Esophagus squamous epithelium (tissue), 5 donors: ENCODE measurements around the gene CSF2RB. TPM values are rescaled to one million over a fixed set of nuclear protein-coding genes. Genes with fewer than 3 reads are reported as not detected.

Experiments
- DNase-seq: peaks from one replicate; lab custom pipeline; 2025; lab: John Stamatoyannopoulos, UW
- H3K27ac ChIP-seq, 4 donors: fragments of 200-600 bp; sonication (generic); one replicate each; pipeline ENCODE4 v1.5.1; 2016 to 2019; ENCODE audit warnings: mild to moderate bottlenecking in 1 of 4
- H3K27me3 ChIP-seq, 4 donors: fragments of 200-600 bp; sonication (generic); 1 replicate in 3 of 4; 2 replicates in 1 of 4; pipeline versions ENCODE4 v1.5.1 to v1.6.0; 2017 to 2021; ENCODE audit warnings: antibody characterized with exemption in 1 of 4
- H3K36me3 ChIP-seq, 3 donors: fragments of 200-600 bp; sonication (generic); one replicate each; pipeline ENCODE4 v1.5.1; 2016 to 2019
- H3K4me1 ChIP-seq, 3 donors: fragments of 200-600 bp; sonication (generic); one replicate each; pipeline ENCODE4 v1.5.1; 2017 to 2019
- H3K4me3 ChIP-seq, 4 donors: fragments of 200-600 bp; sonication (generic); 1 replicate in 3 of 4; 2 replicates in 1 of 4; pipeline ENCODE4 v1.5.1; 2016 to 2019; ENCODE audit warnings: mild to moderate bottlenecking in 2 of 4, moderate library complexity in 1 of 4
- H3K9me3 ChIP-seq, 3 donors: fragments of 200-600 bp; sonication (generic); one replicate each; pipeline ENCODE4 v1.5.1; 2016 to 2019
- CTCF ChIP-seq, 6 experiments: fragments of 450-650 bp in 4 of 6; fragments of 200-600 bp in 2 of 6; sonication (generic) in 2 of 6; IDR thresholded peaks; one replicate each; pipeline ENCODE4 v1.5.1; 2016 to 2019; ENCODE audit warnings: antibody characterized with exemption in 6 of 6, mild to moderate bottlenecking in 4 of 6, moderate library complexity in 4 of 6
- POLR2A ChIP-seq, 4 donors: fragments of 450-650 bp; IDR thresholded peaks; one replicate each; pipeline ENCODE4 v1.6.1; 2017; ENCODE audit warnings: antibody characterized with exemption in 4 of 4, mild to moderate bottlenecking in 4 of 4, moderate library complexity in 3 of 4
- WGBS, 2 donors: methylation state at CpG; one replicate each; pipeline ENCODE4 v1.1.5; 2018; 5-methylcytosine and 5-hydroxymethylcytosine counted together
- intact Hi-C: fragments of 100-400 bp; cut with DNase I; formaldehyde crosslinking; loops from one replicate; pipeline ENCODE4 v1.15.0; 2022
- total RNA-seq, 4 donors: library from RNA; depleted of rRNA; stranded (reverse); fragments of >200 nt; gene quantifications; one replicate each; pipeline ENCODE4 v1.1.0, GENCODE V29; 2016
- donor health status: DM: yes; HTN: yes; CAD: no.

The CSF2RB gene
- total RNA-seq, 4 donors from 2014 or later: 1.5 to 6.1 (median 2.9) TPM

GRCh38 chr22:36971341-36972125 lies 58.1 kb downstream of the CSF2RB start:
- 56 to 58% methylated on average over 19 of the region's 19 CpGs for whole genome bisulfite sequencing, 2 donors
- no peaks in the 10 kb centered on the region for H3K36me3 ChIP-seq
- intact Hi-C loops: loop anchor here (5.0 to 10.0 kb wide), 2 partner anchors 99 to 187 kb away; no protein-coding TSS in a partner anchor
- H3K27me3 ChIP-seq: no peaks in the 10 kb centered on the region
- H3K4me3 ChIP-seq: no peak overlapping the region
- no peak for TF ChIP-seq POLR2A (IDR thresholded peaks at IDR 0.05)
- TF ChIP-seq CTCF (IDR thresholded peaks at IDR 0.05): no peak
- H3K4me1 ChIP-seq: peaks cover 0 to 12% (median 3%) of the 10 kb centered on the region in 3 donors
- no peak for DNase-seq
- H3K9me3 ChIP-seq: no peaks in the 10 kb centered on the region
- H3K27ac ChIP-seq: no peak overlapping the region

GRCh38 chr22:36976606-36977005 lies 63.2 kb downstream of the CSF2RB start:
- no peak overlapping the region for H3K27ac ChIP-seq
- no peak overlapping the region for H3K4me3 ChIP-seq
- H3K36me3 ChIP-seq: no peaks in the 10 kb centered on the region
- no peaks in the 10 kb centered on the region for H3K9me3 ChIP-seq
- intact Hi-C loops: loop anchor here (5.0 to 10.0 kb wide), 2 partner anchors 114 to 192 kb away; partner anchors contain the start of gene NCF4
- TF ChIP-seq CTCF (IDR thresholded peaks at IDR 0.05) (no peak), POLR2A (IDR thresholded peaks at IDR 0.05) (no peak)
- WGBS, 2 donors: 80 to 82% methylated on average over 3 to 4 of the region's 4 CpGs
- H3K27me3 ChIP-seq: peaks cover 0 to 9% (median 0%) of the 10 kb centered on the region in 4 donors
- no peak for DNase-seq
- H3K4me1 ChIP-seq: peaks cover 5 to 26% (median 5%) of the 10 kb centered on the region in 3 donors

GRCh38 chr22:36977401-36977861 lies 64.0 kb downstream of the CSF2RB start:
- intact Hi-C loops: loop anchor here (5.0 to 10.0 kb wide), 2 partner anchors 115 to 193 kb away; partner anchors contain the start of gene NCF4
- WGBS, 2 donors: 22 to 38% methylated on average over 6 to 11 of the region's 13 CpGs

GRCh38 chr22:36977947-36978660 lies 64.7 kb downstream of the CSF2RB start:
- peaks cover 5 to 23% (median 5%) of the 10 kb centered on the region in 3 donors for H3K4me1 ChIP-seq
- no peaks in the 10 kb centered on the region for H3K36me3 ChIP-seq
- peak overlapping the region; percentile 25 to 58 (median 44) for H3K4me3 ChIP-seq
- intact Hi-C loops: loop anchor here (5.0 to 10.0 kb wide), 2 partner anchors 116 to 193 kb away; partner anchors contain the start of gene NCF4
- peak; percentile 89 to 98 (median 96) for TF ChIP-seq CTCF (IDR thresholded peaks at IDR 0.05)
- TF ChIP-seq POLR2A (IDR thresholded peaks at IDR 0.05): no peak
- H3K9me3 ChIP-seq: no peaks in the 10 kb centered on the region
- peaks cover 0 to 23% (median 0%) of the 10 kb centered on the region in 4 donors for H3K27me3 ChIP-seq
- 8 to 10% methylated on average over 18 of the region's 18 CpGs for WGBS, 2 donors
- H3K27ac ChIP-seq: peak overlapping the region in 3 of 4 donors; percentile 49 to 65 (median 50)
- peak; percentile 42 for DNase-seq

More at GRCh38 chr22:36977401-36977861, 64.0 kb downstream of the CSF2RB start:
- Histone ChIP-seq H3K9me3 (no peaks in the 10 kb centered on the region), H3K36me3 (no peaks in the 10 kb centered on the region), H3K27me3 (peaks cover 0 to 16% (median 0%) of the 10 kb centered on the region in 4 donors), H3K4me1 (peaks cover 5 to 23% (median 5%) of the 10 kb centered on the region in 3 donors), H3K27ac (peak overlapping the region in 3 of 4 donors; percentile 49 to 65 (median 50)), H3K4me3 (peak overlapping the region; percentile 25 to 58 (median 44))
- TF ChIP-seq CTCF (IDR thresholded peaks at IDR 0.05) (peak in 4 of 6 experiments; percentile 7 to 49 (median 34)), POLR2A (IDR thresholded peaks at IDR 0.05) (no peak)
- DNase-seq: no peak
